NCI-H446 treated with DMSO at 0.1 percent for 48 hours (cell line): Measurements from ENCODE around the gene RBM19.
"Not testable (repeated sequence)": the region's sequence is repeated elsewhere in the genome, so short reads cannot be mapped to it uniquely, and the experiment has no call there.

Source experiments
- DNase-seq: peaks from one replicate; lab custom pipeline; 2025; lab: John Stamatoyannopoulos, UW

Gene RBM19

DNA sequence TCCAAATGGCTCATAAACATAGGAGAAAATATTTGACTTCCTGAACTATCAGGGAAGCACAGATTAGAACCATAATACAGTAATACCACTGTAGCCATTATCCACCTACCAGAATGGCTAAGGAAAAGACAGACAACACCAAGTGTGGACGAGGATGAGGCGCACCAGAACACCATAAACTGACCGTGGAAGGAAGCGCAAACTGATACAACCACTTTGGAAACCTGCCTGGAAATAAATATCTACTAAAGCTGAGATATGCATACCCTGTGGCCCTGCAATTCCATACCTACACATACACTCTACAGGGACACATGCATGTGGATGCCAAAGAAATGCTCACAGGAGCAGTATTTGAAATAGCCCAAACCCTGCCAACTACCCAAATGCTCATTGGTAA, 60.3 kb downstream of the RBM19 start:
- no peak for DNase-seq

DNA sequence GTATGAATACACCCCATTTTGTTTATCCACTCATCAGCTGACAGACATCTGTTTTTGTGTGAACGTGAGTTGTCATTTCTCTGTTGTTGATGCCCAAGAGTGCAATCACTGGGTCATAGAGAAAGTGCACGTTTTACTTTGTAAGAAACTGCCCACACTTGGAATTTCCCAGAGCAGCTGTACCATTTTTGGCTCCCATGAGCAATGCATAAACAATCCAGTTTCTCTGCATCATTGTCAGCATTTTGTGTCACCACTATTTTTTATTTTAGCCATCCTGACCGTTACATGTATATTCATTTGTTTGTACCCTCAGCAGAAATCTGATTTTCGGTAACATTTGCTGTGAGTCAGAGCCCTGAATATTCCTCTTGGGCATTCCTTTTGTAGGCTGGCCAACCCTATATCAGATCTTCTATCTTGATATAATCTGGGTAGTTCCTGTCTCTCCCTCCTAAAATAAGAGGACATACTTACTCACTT, 62.7 kb downstream of the RBM19 start:
- no peak for DNase-seq

DNA sequence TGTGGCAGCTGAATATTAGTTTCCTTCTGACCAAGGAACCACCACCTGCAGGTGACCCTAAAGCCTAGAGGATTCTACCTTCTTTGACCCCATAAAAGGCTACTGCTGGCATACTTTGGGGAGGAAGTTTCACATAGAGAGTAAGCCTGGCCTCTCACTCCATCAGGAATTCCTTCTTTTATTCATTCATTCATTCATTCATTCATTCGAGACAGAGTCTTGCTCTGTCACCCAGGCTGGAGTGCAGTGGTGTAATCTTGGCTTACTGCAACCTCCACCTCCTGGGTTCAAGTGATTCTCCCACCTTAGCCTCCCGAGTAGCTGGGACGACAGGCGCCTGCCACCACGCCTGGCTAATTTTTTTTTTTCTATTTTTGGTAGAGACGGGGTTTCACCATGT, 64.8 kb downstream of the RBM19 start:
- not testable (repeated sequence) for DNase-seq

DNA sequence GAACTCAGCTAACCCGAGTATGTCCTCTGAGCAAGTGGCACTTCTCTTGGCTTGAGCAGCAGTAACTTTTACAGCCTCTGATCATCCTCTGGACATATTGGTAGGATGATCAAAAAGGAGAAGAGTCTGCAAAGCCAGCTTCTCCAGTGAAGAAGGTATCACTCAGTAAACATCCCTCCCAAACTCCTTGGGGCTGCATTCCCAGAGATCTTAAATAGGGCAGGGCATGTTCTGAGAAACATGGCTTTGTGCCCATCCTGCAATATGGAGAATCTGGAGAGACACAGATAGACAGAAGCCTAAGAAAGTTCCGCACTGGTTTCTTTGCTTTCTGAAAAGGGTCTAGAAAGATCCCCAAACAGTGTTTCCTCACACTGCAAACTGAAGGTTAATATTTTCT, 65.4 kb downstream of the RBM19 start:
- no peak for DNase-seq

DNA sequence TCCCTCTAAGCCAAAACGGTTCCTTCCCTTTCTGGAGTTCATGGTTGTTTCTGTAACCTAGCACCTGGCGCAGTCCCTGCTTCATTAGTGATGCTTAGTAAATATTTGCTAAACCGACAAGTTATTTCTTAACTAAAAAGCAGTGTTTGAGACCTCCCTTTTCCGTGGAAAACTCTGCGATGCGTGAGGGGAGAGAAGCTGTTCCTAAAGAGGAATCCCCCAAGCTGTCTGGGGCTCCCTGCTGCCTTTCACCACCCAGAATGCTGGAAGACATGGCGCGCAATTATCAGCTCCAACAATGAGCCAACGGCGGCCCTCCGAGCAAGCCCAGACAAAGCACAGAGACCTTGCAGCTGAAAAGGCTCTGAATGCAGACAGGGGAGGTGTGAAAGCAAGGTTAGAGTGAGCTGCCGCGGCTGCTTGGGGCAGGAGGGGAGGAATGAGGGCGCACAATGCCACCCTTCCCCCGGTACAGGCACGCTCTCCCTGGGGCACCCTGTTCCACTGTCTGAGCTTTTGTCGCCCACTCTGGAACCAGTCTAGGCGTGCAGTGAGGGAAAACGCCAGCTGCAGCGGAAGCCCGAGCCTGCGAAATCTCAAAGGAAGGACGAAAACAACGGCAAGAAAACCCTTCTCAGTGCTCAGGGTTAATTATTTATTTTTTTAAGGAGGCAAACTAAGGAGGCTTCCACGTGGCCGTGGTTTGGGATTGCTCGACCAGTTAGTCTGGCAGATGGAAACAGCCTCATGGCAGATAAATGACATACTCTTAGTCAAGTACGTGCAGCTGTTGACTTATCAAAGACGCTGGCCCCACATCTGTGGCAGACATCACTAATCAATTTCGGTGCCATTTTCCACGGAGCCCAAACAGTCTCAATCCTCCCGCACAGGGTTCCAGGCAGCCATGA, 66.3 kb downstream of the RBM19 start:
- no peak for DNase-seq

DNA sequence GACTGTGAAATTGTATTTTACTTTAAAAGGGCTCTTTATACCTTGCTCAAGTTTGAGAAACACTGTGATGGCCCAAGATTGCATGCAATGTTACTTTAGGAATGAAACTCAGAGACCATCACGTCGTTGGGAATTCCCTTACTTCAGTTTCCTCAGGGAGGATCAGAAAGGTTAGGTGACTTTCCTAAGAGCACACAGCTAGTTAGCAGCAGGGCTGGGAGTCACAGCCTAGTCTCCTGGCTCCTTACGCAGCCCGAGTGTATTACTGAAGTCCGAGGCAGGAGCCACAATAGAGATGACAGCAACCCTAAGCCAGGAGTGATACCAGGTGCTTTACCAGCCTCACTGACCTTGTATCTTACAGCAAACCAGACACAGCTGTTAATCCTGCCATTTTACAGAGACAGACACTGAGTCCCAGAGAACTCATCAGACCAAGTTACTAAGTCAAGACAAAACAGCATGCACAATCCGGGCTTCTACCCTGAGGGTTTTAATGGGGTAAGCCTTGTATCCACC, 67.0 kb downstream of the RBM19 start:
- no peak for DNase-seq

DNA sequence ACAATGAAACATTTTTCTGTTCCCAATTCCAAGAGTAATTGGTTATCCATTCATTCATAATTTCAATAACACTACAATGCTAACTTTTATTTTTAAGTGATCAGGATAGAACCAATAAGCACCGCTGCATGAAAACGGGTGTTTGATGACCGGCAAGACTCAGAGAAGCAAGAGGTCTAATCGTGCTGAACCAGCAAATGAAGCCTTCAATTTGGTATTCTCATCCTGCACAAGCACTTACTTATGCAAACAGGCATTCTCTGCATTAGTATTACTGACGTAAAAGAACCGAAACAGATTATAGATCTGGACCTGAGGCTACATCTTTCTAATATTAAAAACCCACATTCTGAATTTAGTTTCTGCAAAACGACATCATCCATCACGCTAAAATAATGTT, 67.7 kb downstream of the RBM19 start:
- no peak for DNase-seq

DNA sequence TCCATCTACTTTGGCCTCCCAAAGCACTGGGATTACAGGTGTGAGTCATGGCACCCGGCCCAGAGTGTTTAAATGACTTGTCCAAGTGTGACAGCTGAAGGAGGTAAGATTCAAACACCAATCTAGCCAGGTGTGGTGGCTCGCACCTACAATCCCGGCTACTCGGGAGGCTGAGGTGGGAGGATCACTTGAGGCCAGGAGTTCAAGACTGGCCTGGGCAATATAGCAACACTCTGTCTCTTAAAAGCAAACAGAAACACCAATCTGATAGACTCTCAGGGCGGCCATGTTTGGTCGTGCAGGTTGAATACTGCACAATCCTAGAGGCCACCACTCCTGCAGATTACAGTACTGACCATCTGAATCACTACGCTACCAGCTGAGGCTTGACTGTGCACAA, 68.7 kb downstream of the RBM19 start:
- DNase-seq, result no peak

DNA sequence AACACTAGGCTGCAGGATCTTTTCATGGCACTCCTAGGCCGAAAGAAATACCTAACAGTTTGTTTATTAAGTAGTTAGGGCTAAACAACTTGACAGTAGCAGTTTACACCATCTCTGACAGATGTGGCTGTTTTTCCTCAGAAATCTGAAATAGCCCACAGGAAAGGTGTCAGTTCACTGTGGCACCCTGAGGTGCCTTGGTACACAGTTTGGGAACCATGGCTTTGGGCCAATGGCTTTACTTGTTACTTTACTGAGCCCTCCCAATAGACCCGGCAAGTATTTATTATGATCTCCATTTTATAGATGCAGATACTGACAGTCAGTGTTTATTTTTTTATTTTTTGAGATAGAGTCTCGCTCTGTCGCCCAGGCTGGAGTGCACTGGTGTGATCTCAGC, 69.3 kb downstream of the RBM19 start:
- no peak for DNase-seq

DNA sequence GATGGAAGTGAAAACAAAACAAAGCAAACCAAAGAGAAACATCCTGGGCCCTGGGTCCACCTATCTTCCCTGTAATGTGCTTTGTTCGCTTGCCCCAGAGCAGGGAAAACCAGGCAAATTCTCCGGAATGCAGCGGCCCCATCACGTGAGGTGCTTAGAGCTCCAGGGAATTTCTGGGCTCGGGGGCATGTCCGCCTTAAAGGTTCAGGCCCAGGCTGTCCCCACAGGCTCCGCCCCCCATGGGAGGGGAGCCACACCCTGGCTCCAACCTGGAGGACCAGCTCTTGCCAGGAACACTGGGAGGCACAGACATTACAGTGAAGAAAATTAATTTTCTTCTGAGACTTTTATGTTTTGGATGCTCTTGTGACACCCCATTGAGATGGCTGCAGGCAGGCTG, 69.9 kb downstream of the RBM19 start:
- no peak for DNase-seq

DNA sequence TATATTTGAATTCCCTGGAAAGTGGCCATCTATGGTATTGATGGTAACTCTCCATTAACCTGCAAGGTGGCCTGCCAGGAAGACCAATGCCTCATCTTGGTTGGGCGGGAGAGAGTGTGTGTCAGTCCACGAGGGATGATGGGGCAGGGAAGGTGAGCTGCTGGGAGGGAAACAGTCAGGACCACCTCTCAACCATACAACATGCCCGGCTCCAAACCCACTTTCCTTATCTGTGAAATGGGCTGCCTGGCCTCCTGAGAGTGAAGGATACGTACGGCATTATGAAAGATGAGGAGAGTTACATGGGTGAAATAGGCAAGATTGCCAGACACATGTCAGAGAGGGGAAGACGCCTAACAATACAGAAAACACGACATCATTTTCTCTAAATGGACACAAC, 70.9 kb downstream of the RBM19 start:
- DNase-seq, result no peak

DNA sequence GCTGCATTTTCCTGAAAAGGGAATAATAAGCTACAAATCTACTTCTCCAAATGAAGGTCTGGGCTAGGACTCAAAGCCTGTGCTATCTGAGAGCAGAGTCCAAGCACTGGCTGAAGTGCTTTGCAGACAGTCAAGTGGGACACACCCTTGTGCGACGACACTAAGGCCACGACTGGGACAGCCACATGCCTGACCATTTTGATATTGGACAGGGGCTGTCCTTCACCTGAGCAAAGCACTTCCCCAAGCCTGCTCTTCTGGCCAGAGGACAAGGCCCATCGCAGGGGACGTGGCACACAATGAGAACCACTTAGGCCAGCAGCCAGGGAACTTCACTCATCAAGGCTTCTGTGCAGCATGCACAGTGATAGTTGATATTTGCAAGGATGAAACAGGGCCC, 71.4 kb downstream of the RBM19 start:
- no peak for DNase-seq

DNA sequence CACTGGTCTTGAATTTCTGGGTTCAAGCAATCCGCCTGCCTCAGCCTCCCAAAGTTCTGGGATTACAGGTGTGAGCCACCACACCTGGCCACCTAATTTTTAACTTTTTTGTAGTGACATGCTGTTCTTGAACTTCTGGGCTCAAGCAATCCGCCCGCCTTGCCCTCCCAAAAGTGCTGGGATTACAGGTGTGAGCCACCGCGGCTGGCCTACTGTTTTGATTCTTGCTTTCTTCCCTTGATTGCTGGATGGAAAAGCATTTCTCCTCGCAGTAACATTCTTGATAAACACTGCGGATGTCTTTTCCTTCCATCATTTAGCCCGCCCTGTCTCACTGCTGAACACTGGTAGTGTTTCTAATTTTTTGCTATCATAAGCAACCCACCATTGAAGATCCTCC, 72.9 kb downstream of the RBM19 start:
- no peak for DNase-seq

DNA sequence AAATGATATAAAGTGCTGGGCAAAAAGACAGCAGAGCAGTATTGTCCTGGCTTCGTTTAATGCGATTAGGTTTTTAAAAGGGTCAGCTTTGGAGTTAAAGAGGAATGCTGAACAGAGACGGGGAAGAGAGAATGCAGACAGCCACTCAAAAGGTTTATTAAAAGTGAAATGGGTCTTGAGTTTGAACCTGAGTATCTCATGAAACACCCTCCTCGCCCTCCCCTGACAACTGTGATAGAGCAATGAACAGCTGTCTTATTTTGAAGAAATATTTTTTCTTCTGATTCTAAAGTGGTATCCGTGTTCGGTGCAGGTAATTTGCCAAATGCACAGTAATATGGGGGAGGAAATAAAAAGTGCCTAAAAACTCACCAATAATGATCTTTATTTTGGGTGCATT, 73.6 kb downstream of the RBM19 start:
- DNase-seq, result no peak

DNA sequence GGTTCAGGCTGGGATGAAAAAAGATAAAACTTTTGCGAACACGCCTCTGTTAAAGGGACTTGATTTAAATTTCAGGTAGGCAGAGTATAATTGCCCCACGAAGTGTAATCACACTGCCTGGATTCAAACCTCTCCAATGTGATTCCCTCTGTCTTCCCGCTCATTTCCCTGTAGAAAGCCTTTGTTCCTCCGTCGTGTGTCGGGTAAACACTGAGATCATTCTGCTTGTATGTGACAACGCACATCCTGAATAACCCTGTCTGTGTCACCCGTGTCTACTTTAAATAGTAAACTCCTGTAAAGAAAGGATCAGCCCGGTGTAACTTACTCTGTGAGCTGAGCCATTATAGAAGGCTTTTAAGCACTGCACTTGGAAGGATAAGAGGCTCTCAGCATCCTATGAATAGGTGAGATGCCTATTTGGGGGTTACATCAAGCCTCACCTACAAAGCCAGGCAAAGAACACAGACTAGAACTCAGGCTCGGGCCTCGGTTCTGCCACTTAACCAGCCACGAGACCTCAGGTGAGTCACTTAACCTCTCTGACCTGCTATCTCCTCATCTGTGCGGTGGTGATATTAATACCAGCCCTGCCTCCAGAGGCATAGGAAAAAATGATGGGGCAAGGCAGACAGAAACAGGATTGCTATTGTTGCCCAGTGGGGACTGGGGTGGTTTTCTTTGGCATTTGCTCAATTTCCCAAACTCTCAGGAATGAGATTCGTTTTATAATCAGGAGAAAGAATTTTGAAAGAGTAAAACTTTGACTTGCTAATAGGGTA, 74.2 kb downstream of the RBM19 start:
- DNase-seq, result no peak

DNA sequence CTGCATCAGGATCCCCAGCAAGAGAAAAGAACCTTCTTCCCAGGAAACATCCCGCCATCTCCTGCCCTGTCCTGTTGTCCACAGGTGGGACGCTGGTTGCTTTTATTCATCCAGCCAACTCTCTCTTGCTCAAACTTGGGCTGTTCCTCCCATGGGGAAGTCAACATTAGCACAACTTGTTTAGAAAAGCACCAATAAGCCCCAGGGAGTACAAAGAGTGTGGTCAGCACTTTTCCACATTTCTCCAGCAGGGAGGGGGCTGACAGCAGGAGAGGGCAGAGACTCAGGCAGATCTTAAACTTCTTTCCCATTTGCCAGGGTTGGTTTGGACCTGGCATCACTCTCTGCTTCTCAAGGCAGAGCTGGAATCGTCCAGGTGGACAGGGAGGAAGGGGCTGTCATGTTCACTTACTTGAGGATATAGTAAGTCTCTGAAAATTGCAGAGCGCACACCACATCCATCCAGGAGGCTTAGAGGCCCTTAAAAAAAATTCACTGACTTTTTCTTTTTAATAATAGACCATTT, 74.9 kb downstream of the RBM19 start:
- no peak for DNase-seq

DNA sequence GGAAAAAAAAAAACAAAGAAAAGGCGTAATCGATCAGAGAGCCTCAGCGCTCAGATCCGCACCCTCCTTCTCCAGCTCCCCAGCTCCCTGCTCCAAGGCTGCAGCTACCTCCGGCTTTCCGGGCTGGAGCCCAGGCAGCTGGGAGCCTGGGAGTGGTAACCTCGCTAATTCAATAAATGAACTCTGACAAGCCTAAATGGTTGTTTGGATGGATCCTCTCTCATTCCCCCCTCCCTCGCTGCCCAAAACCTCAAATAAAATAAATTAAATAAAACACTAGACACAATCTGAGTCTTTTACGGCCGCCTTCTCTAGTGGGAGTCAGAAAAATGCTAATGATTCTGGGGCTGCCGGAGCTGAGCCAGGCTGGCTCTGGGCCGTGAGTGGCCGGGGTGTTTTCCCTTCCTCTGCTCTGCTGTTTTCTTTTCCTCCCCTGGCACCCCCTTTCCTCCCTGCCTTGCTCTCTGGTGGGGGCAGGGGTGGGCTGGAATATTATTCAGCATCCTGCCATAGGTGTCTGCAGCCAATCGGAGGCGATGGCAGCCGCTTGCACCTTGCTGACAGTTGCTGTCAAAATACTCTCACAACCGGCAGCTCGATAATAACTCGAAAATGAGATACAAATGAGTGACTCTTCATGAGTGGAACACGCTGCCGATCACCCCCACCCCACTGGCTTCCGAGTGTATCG, 76.1 kb downstream of the RBM19 start:
- DNase-seq, result no peak

DNA sequence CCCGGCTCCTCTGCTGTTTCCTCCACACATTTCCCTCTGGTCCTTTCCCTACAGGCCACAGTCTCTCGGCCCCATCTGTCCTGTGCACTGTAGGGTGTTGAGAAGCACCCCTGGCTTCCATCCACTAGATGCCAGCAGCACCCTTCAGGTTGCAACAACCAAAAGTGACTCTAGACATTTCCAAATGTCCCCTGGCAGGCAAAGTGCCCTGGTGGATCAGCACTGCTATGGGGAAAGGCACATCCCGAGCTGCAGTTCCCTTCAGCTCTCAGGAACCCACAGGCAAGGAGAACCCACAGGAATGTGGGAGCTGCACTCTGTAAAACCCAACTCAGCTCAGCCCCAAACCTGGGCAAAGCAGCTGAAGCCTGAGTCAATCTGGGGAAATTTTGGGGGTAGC, 77.0 kb downstream of the RBM19 start:
- no peak for DNase-seq

DNA sequence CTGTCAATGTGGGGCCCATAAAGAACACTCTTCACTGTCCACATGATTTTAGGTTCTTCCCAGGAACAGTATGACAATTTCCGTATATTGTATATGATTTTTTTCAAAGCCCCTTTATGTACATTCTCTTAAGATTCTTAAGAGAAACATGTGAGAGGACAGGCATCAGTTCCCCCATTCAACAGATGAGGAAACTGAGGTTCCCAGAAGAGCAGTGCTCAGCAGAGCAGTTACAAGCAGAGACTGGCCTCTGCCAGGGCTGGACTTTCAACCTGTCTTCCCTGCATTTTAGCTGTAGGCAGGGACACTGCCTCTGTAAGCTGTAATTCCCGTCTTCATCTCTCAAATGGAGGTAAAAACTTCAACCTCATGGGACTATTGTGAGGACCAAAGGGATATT, 77.7 kb downstream of the RBM19 start:
- no peak for DNase-seq

DNA sequence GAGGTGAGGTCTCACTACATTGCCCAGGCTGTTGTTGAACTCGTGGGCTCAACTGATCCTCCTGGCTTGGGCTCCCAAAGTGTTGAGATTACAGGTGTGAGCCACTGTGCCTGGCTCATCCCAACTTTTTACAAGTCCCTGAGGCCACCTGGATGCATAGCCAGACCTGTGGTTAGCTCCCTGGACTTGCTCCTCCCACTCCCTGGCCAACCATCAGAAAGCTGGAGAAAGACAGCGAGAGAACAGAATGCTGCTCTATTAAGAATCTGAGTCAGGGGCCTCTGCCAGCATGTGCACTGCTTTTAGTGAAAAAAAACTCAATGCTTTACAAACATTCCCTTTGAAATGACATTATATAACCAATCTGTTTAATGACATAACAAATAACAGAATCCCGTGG, 78.2 kb downstream of the RBM19 start:
- DNase-seq, result no peak

DNA sequence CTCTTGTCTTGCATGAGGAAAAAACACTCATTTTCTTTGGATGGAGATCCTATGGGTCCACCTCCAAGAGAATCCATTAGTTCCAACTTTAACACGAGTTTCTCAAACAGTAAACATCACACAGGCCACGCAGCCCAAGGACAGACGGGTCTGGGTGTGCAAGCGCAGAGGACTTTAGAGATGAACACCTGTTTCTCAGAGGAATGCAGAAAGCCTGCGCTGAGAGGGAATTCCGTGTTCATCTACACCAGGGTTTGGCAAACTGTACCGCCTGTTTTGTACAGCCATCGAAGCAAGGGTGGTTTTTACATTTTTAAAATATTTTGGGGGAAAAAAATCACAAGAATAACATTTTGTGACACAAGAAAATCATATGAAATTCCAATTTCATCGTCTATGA, 79.4 kb downstream of the RBM19 start:
- DNase-seq, result no peak

DNA sequence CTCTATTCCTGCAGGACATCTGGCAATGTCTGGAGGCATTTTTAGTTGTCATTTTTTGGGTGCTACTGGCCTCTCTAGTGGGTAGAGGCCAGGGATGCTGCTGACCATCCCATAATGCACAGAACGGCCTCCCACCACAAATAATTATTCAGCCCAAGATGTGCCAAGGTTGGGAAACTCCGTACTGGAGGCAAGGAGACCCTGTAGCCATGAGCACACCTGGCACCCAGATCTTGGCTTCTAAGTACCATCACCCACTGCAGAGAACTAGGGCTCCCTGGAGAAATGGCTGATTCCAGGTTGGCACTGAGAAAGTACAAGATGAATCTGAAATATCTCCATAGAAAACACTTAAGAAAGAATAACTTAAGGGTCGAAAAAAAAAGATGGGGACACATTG, 81.7 kb downstream of the RBM19 start:
- no peak for DNase-seq
